NCI-H2196 (cell line): ENCODE results near the gene HIGD2A.

ENCODE experiments used
- DNase-seq: peaks from one replicate; lab custom pipeline; 2025; ENCODE audit not compliant: unreplicated experiment; lab: John Stamatoyannopoulos, UW

The HIGD2A gene

GRCh38 chr5:176415240-176415951 lies 26.8 kb downstream of the HIGD2A start:
- DNase-seq: no peak

GRCh38 chr5:176415952-176416924 lies 27.7 kb downstream of the HIGD2A start, which contains the start of gene CLTB:
CLTB (minus strand) TSS chr5:176416539; CDS start chr5:176416363, 176 bp downstream.
- peak; percentile 93 for DNase-seq

DNA sequence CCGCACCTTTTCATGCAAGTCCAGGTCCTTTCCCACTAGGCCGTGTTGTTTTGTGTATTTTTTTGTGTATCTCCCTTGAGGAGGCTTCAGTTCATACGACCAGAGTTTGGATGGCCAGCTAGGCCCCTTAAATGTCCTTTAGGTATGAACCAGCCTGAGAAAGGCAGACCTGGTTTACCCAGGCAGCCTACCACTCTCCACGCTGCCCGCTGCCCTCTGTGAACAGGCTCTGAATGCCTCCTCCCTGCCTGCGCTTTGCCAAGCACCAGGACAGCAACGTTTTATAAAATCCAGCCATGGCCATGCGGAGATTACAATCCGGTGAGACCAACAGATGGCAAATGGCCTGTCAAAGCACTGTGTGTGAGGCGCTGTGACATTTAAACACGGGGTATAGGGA lies 28.4 kb downstream of the HIGD2A start:
- no peak for DNase-seq

DNA sequence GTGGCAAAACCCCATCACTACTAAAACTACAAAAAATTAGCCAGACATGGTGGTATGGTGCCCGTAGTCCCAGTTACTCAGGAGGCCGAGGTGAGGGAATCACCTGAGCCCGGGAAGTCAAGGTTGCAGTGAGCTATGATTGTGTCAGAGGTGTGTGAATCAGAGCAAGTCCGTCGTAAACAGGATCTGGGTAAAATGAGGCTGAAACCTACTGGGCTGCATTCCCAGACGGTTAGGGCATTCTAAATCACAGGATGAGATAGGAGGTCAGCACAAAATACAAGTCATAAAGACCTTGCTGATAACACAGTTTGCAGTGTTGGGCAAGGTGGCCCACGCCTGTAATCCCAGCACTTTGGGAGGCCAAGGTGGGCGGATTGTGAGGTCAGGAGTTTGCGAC lies 29.7 kb downstream of the HIGD2A start:
- DNase-seq: no peak

DNA sequence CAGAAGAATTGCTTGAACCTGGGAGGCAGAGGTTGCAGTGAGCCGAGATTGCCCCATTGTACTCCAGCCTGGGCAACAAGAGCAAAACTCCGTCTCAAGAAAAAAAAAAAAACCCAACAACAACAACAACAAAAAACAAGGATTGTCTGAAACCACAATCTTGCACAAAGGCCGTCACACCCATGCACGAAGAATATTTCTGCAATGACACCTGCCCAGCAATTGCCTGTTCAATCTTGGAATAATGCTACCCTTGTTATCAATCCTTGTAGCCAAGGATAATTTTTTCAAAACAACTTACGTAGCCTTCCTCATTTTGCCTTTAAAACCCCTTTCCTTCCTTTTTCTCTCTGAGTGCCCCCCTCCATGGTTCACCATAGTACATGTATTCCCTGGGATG lies 31.5 kb downstream of the HIGD2A start:
- DNase-seq: no peak

DNA sequence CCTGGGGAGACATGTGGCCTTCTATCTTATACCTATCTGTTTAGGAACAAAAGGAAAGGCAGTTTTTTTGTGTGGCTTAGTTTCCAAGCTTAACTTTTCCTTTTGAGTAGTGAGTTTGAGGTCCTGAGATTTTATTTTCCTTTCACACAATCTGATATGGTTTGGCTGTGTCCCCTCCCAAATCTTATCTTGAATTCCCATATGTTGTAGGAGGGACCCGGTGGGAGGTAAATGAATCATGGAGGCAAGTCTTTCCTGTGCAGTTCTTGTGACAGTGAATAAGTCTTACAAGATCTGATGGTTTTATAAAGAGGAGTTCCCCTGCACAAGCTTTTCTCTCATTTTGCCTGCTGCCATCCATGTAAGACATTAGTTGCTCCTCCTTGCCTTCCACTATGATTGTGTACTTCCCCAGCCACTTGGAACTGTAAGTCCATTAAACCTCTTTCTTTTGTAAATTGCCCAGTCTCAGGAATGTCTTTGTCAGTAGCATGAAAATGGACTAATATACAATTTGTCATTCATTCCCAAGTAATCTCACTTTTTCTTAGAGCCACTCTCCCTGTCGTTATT lies 32.5 kb downstream of the HIGD2A start:
- DNase-seq: no peak

GRCh38 chr5:176424181-176424580 lies 35.6 kb downstream of the HIGD2A start:
- no peak for DNase-seq

DNA sequence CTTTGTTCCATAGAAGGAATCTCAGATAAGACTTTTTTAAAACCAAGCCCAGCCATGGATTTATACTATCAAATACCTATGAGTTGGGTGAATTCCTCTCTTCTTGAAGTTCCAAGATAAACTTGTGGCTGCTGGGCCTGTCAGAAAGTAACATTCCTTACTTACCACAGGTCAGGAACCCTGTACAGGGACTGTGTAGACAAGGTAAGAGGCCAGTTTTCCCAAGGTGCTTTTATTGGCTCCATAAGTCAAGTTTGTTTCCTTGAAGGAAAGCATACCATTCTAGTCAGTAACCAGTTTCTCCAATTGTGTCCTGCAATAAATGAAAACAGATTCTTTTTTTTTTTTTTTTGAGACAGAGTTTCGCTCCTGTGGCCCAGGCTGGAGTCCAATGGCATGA lies 36.6 kb downstream of the HIGD2A start:
- no peak for DNase-seq

GRCh38 chr5:176425791-176426190 lies 37.2 kb downstream of the HIGD2A start:
- no peak for DNase-seq

- DNase-seq: no peak
Measured at GRCh38 chr5:176426876-176427275, 38.3 kb downstream of the HIGD2A start.

DNA sequence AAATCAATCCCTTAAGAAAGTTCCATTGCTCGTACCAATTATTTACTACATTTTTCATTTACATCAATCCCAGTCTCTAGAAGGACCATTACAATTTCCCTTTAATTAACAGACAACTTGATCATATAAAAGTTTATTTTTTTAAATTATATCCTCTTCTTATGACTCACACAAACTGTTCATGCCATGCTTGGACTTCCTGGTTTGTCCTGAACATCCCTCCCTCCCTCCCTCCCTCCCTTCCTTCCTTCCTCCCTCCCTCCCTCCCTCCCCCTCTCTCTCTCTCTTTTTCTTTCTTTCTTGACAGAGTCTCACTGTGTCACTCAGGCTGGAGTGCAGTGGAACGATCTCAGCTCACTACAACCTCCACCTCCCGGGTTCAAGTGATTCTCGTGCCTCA lies 39.4 kb downstream of the HIGD2A start:
- DNase-seq: no peak

- no peak for DNase-seq
Measured at GRCh38 chr5:176429972-176430371, 41.4 kb downstream of the HIGD2A start.

GRCh38 chr5:176432707-176433106 lies 44.2 kb downstream of the HIGD2A start:
- no peak for DNase-seq

- no peak for DNase-seq
Measured at GRCh38 chr5:176436656-176437055, 48.1 kb downstream of the HIGD2A start.

DNA sequence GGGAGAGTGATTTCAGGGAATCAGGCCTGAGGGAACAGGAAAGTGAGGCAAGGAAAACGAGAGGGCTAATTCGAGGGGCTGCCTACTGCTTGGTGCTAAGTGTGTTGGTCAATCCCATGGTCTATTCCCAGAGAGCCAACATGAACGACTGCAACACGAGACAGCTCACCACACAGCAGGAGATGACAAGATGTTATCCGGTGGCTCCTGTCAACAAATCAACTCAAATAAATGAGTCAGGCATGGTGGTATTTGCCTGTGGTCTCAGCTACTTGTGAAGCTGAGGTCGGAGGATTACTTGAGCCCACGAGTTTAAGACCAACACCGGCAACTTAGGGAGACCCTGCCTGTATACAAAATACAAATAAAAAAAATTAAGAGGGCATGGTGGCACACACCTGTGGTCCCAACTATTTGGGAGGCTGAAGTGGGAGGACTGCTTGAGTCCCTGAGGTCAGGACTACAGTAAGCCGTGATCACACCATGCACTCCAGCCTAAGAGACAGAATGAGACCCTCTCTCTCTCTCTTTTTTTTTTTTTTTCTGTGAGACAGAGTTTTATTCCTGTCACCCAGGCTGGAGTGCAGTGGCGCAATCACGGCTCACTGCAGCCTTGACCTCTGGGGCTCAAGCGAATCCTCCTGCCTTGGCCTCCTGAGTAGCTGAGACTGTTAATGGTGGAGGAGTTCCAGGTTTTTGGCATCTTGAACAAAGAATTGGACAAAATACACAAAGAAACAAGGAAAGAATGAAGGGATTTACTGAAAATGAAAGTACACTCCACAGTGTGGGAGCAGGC lies 50.6 kb downstream of the HIGD2A start:
- DNase-seq: no peak
